ENCODE data around the gene NLRP5. TPM values are rescaled to one million over a fixed set of nuclear protein-coding genes. Genes with fewer than 3 reads are reported as not detected.
"Not testable (repeated sequence)": the region's sequence is repeated elsewhere in the genome, so short reads cannot be mapped to it uniquely, and the experiment has no call there.

NLRP5 gene
- total RNA-seq, 3 donors from 2014 or later: 0.44 to 0.98 TPM; not detected in 1

DNA sequence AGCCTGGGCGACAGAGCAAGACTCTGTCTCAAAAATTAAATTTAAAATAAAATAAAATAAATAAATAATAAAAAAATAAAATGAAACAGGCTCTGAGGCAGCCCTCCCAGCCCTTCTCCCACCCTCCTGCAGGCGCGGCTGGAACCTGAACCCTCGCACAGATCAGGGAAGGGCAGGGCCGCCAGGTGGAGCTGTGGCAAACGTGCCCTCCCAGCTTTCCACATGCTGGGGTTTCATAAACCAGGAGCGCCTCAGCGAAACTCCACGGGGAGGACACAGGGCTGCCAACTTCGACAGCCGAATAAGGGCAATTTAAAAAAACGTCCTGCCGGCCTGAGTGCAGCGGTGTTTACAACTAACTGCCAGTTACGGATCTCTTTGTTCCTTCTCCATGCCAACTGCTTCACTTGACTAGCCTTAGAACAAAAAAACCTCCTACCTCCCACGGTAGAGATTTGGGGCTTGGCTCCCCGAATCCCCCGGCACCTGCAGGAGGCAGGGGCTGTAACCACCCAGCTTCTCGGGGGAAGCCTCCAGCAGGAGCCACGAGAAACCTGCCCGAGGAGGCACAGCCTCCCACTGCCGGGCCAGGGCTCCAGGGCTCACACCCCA lies 118.6 kb downstream of the NLRP5 start:
- Histone ChIP-seq H3K4me1 (peaks cover 0 to 18% of the 10 kb centered on the region in 2 donors), H3K27ac (peak overlapping the region; percentile 82 to 86), H3K4me3 (peak overlapping the region in 2 of 3 donors; percentile 21 to 53), H3K9me3 (no peaks in the 10 kb centered on the region), H3K36me3 (no peaks in the 10 kb centered on the region), H3K27me3 (no peaks in the 10 kb centered on the region)
- TF ChIP-seq POLR2A (IDR thresholded peaks at IDR 0.05): no peak
- TF ChIP-seq POLR2AphosphoS5 (IDR thresholded peaks at IDR 0.05): peak in 2 of 3 donors; percentile 31 to 54
- peak; percentile 63 to 85 (median 78) for TF ChIP-seq CTCF (IDR thresholded peaks at IDR 0.05)
- intact Hi-C loops (cut with DNase I; ENCODE audit: low total_unique reads): no loop called here
- peak; percentile 89 for DNase-seq (ENCODE audit: low spot score in 2 of 2)

DNA sequence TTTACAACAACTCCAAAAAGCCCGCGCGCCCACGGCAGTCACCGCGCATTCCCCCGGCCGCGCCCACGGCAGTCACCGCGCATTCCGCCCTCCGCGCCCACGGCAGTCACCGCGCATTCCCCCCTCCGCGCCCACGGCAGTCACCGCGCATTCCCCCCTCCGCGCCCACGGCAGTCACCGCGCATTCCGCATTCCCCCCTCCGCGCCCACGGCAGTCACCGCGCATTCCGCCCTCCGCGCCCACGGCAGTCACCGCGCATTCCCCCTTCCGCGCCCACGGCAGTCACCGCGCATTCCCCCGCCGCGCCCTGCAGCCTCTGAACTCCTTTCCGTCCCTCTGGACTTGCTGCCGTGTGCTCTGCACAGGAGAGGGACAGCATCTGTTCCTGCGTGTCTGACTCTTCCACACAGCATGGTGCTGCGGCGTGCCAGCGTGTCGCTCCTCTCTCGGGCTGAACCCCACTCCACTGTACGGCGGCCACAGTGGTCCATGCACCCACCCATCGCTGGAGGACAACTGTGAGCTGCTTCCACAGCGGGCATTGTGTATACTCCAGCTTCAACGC lies 119.3 kb downstream of the NLRP5 start:
- H3K9me3 ChIP-seq; H3K27me3 ChIP-seq; intact Hi-C loops (cut with DNase I; ENCODE audit: low total_unique reads); H3K36me3 ChIP-seq; DNase-seq (ENCODE audit: low spot score in 2 of 2): not testable (repeated sequence)
- Histone ChIP-seq H3K4me1 (peaks cover 3 to 23% of the 10 kb centered on the region in 2 donors), H3K4me3 (peak overlapping the region in 2 of 3 donors; percentile 21 to 53), H3K27ac (peak overlapping the region; percentile 82 to 86)

GRCh38 chr19:56106397-56106849 lies 119.8 kb downstream of the NLRP5 start:
- Histone ChIP-seq H3K4me3 (peak overlapping the region in 1 of 3 donors; percentile 53), H3K36me3 (no peaks in the 10 kb centered on the region), H3K4me1 (peaks cover 5 to 28% of the 10 kb centered on the region in 2 donors), H3K27me3 (no peaks in the 10 kb centered on the region), H3K27ac (peak overlapping the region; percentile 82 to 86), H3K9me3 (no peaks in the 10 kb centered on the region)
- TF ChIP-seq CTCF (IDR thresholded peaks at IDR 0.05) (no peak), POLR2AphosphoS5 (IDR thresholded peaks at IDR 0.05) (no peak), POLR2A (IDR thresholded peaks at IDR 0.05) (no peak)
- DNase-seq (ENCODE audit: low spot score in 2 of 2): no peak
- intact Hi-C loops (cut with DNase I; ENCODE audit: low total_unique reads): no loop called here

GRCh38 chr19:56106993-56107392 lies 120.4 kb downstream of the NLRP5 start:
- intact Hi-C loops (cut with DNase I; ENCODE audit: low total_unique reads): no loop called here
- Histone ChIP-seq H3K4me1 (peaks cover 5 to 34% of the 10 kb centered on the region in 2 donors), H3K27ac (peak overlapping the region in 1 of 2 donors; percentile 50), H3K9me3 (no peaks in the 10 kb centered on the region), H3K27me3 (no peaks in the 10 kb centered on the region), H3K36me3 (no peaks in the 10 kb centered on the region), H3K4me3 (no peak overlapping the region)
- no peak for TF ChIP-seq POLR2AphosphoS5 (IDR thresholded peaks at IDR 0.05)
- TF ChIP-seq CTCF (IDR thresholded peaks at IDR 0.05): no peak
- TF ChIP-seq POLR2A (IDR thresholded peaks at IDR 0.05): no peak
- DNase-seq (ENCODE audit: low spot score in 2 of 2): no peak

DNA sequence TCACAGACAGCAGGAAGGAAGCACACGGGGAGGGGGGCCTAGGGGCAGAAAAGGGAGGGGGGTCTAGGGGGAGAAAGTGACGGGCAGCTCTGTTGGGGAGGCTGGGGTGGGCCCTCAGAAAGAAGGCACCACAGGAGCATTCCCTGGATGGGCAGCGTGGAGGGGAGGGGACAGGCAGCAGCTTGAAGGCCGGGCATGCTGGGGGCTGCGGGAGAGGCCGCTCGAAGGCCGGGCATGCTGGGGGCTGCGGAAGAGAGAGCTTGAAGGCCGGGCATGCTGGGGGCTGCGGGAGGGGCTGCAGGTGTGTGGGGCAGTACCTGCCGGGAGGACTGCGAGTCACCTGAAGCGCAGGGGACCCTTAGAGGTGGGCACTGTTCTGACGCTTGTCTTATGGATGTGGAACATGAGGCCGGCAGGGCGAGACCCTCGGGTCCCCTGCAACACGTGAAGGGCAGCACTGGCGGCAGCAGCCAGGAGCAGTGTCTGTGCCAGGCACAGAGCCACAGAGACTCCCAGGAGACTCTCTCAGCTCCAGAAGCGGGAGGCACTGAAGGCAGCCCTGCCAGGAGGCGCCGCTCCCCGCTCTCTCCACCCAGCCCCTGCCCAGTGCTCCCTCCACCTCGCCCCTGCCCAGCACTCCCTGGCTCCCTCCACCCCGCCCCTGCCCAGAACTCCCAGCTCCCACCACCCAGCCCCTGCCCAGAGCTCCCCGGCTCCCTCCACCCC lies 121.2 kb downstream of the NLRP5 start:
- Histone ChIP-seq H3K36me3 (no peaks in the 10 kb centered on the region), H3K4me3 (peak overlapping the region in 1 of 3 donors; percentile 51), H3K4me1 (peaks cover 5 to 41% of the 10 kb centered on the region in 2 donors), H3K9me3 (no peaks in the 10 kb centered on the region), H3K27ac (peak overlapping the region; percentile 50 to 61), H3K27me3 (no peaks in the 10 kb centered on the region)
- intact Hi-C loops (cut with DNase I; ENCODE audit: low total_unique reads): no loop called here
- DNase-seq (ENCODE audit: low spot score in 2 of 2): no peak
- TF ChIP-seq POLR2A (IDR thresholded peaks at IDR 0.05): no peak
- TF ChIP-seq CTCF (IDR thresholded peaks at IDR 0.05): no peak
- no peak for TF ChIP-seq POLR2AphosphoS5 (IDR thresholded peaks at IDR 0.05)
